Posterior vena cava (tissue), 2 donors: ENCODE results near the gene HYOU1. TPM values are rescaled to one million over a fixed set of nuclear protein-coding genes. Genes with fewer than 3 reads are reported as not detected.

Experiments used
- DNase-seq: peaks from one replicate; pipeline ENCODE4 v3.0.0-alpha.2; 2020; ENCODE audit warnings: low spot score
- intact Hi-C, 2 donors: fragments of 100-400 bp; cut with DNase I; formaldehyde crosslinking; loops; one replicate each; pipeline versions ENCODE4 v1.14.1 to v1.14.2; 2022 to 2023
- microRNA-seq, 2 donors: library from miRNA; unstranded; fragments of <30 nt; microRNA quantifications; one replicate each; pipeline ENCODE4 v1.2.0, GENCODE V29; 2020 to 2021; ENCODE audit warnings: borderline microRNAs expressed in 2 of 2
- total RNA-seq, 2 donors: library from RNA; stranded (reverse); fragmentation: NEBNext Ultra II Directional; extraction: Animal tissue kit (Norgen Biotek cat#: 25700); gene quantifications; one replicate each; pipeline ENCODE4 v1.2.1, GENCODE V29; 2021
- donor health status: DM: yes; HTN: yes; CAD: no.
- donor health status: DM: yes; HTN: yes; CAD: no.

The HYOU1 gene
- total RNA-seq, 2 donors from 2014 or later, result 110 to 128 TPM

DNA sequence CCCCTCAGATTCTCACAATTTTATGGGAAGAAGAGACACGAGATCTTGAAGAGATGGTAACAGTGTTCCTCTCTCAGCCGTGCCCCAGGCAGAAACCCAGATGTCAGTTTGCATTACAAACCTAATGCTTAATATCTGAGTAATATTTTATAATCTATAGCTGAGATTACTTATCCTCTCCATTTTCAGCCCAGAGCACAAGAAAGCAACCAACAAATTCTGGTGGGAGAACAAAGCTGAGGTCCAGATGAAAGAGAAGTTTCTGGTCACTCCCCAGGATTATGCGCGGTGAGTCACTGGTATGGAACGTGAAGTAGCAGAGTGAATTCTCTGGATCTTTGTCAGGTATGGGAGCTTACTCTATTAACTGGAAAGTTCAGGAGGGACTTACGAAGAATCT, 58.2 kb downstream of the HYOU1 start:
- intact Hi-C loops, result loop anchor here in 1 of 2 donors (1.0 kb wide), 1 partner anchor 19 kb away; the partner anchor contains the start of genes RPS25 and TRAPPC4

DNA sequence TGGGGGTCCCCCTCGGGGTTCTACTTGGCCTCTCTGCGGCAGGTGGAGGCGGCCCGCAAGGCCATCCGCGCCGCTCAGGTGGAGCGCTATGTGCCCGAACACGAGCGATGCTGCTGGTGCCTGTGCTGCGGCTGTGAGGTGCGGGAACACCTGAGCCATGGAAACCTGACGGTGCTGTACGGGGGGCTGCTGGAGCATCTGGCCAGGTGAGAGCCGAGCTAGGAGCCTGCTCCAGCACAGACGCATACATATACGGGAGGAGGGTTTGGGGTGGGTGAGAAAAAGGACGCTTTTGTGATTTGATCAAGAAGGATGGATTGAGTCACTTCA, 58.7 kb downstream of the HYOU1 start:
- no peak for DNase-seq
- intact Hi-C loops, result loop anchor here in 1 of 2 donors (1.0 kb wide), 1 partner anchor 20 kb away; the partner anchor contains the start of genes RPS25 and TRAPPC4

More for the DNA sequence above, 58.2 kb downstream of the HYOU1 start:
- no peak for DNase-seq

DNA sequence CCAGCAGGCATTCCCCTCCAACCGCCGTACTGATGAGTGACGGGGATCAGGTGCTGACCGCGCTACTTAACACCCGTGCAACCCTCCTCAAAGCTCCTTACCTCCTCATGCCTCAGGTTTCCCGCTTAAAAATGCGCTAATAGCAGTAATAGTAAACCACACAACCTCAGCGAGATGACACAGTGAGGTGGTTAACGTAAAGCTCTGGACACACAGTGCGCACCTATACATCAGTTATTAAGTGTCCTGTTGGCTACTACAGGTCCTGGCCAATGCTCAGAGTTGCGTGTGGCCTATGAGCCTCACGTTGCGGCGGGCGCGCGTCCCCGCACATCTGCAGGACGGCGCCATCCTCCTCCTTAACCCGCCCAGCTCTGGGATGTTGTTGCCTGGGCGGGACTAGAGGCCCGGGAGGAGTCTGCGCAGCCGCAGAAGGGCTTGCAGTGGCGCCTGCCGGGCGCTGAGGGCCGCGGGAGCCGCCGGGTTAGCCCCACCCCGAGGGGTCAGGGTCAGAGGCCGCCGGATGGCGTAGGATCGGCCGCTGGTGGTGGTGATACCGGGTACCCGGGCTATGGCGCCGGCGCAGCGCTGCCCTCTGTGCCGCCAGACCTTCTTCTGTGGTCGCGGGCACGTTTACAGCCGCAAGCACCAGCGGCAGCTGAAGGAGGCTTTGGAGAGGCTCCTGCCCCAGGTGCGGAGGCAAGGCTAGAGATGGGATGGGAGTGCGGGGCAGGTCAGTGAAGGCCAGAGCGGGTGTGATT, 59.2 kb downstream of the HYOU1 start, which contains the start of gene CENATAC:
Gene CENATAC (plus strand): TSS at position 512 of the 761 bp plus-strand sequence. CDS start 60 bp downstream, at position 572.
- peak; percentile 99 for DNase-seq
- intact Hi-C loops, result loop anchor here in 1 of 2 donors (1.0 kb wide), 1 partner anchor 20 kb away; the partner anchor contains the start of genes RPS25 and TRAPPC4

DNA sequence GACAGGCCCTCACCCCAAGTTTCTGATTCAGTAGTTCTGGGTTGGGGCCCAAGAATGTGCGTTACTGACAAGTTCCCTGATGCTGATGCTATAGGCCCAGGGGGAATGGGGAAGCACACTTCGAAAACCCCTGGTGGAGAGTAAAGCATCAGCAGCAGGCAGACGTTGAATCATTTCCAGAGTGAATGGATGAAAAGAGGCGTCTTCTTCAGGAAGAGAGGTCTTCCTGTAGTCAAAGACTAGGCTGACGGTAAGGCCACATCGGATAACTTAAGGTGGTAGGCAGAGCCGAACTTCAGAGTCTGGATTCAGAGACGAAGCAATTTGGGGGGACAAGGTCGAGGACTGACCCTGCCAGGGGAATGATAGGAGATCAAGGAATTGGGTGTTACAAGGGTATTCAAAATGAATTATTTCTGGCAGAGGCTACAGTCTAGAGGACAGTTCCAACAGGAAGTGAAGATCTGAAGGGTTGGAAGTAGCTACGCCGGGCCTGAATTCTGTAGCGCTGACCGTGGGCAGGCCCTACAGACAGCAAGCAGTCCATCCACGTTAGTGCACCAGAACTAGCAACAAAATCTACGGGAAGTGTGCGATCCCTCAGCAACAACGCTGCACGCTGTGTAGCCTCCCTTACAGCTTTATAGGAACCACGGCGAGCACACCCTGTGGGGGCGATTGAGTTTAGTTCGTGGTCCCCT, 59.9 kb downstream of the HYOU1 start:
- intact Hi-C loops, result no loop called here
- DNase-seq, result no peak

Small RNAs within 50 kb of the gene (microRNA-seq; reads per million reads assigned to microRNA genes)
- 0.32 to 0.52 reads per million in 2 donors for gene MIR3656

Other genes starting within 250 kb of the HYOU1 start
- gene CXCR5, start 173.3 kb downstream of the HYOU1 start, total RNA-seq, result under 1 TPM in 1 of 2 donors, not detected in 1; 0.10 TPM
- gene BCL9L, start 131.3 kb downstream of the HYOU1 start, total RNA-seq, result 10 to 100 TPM; 89.2 to 89.5 TPM
- not detected for gene UPK2, start 100.9 kb downstream of the HYOU1 start, total RNA-seq
- gene FOXR1, start 85.4 kb downstream of the HYOU1 start, total RNA-seq, result not detected
- gene CENATAC, start 59.1 kb downstream of the HYOU1 start, total RNA-seq, result 10 to 100 TPM; 27.8 TPM
- 100 to 1,000 TPM; 741 to 816 TPM for gene RPS25, start 38.9 kb downstream of the HYOU1 start, total RNA-seq
- 10 to 100 TPM; 45.4 to 49.9 TPM for gene TRAPPC4, start 38.4 kb downstream of the HYOU1 start, total RNA-seq
- 1 to 10 TPM; 6.0 to 7.8 TPM for gene SLC37A4, start 26.3 kb downstream of the HYOU1 start, total RNA-seq
- gene VPS11, start 10.6 kb upstream of the HYOU1 start, total RNA-seq, result 10 to 100 TPM; 24.8 to 26.6 TPM
- gene HMBS, start 27.7 kb upstream of the HYOU1 start, total RNA-seq, result 10 to 100 TPM; 16.8 to 21.1 TPM
- 10 to 100 TPM; 23.8 to 24.2 TPM for gene DPAGT1, start 44.6 kb upstream of the HYOU1 start, total RNA-seq
- gene C2CD2L, start 50.1 kb upstream of the HYOU1 start, total RNA-seq, result 1 to 10 TPM; 7.4 to 8.5 TPM
- 10 to 100 TPM; 10.8 to 13.4 TPM for gene HINFP, start 64.4 kb upstream of the HYOU1 start, total RNA-seq
- under 1 TPM; 0.23 to 0.43 TPM for gene ABCG4, start 91.8 kb upstream of the HYOU1 start, total RNA-seq
- gene NLRX1, start 111.5 kb upstream of the HYOU1 start, total RNA-seq, result 10 to 100 TPM; 14.9 to 23.9 TPM
- gene NHERF4, start 128.3 kb upstream of the HYOU1 start, total RNA-seq, result under 1 TPM in 1 of 2 donors, not detected in 1; 0.14 TPM
- gene CBL, start 149.1 kb upstream of the HYOU1 start, total RNA-seq, result 10 to 100 TPM; 23.3 to 32.8 TPM